SIG-M5 treated with dmso at 0.1 percent for 504 hours (cell line): ENCODE results near the gene MOSMO.
"Not testable (repeated sequence)": the region's sequence is repeated elsewhere in the genome, so short reads cannot be mapped to it uniquely, and the experiment has no call there.

Experiments
- DNase-seq: peaks from one replicate; lab custom pipeline; 2025; ENCODE audit not compliant: unreplicated experiment; lab: John Stamatoyannopoulos, UW

Gene MOSMO

DNA sequence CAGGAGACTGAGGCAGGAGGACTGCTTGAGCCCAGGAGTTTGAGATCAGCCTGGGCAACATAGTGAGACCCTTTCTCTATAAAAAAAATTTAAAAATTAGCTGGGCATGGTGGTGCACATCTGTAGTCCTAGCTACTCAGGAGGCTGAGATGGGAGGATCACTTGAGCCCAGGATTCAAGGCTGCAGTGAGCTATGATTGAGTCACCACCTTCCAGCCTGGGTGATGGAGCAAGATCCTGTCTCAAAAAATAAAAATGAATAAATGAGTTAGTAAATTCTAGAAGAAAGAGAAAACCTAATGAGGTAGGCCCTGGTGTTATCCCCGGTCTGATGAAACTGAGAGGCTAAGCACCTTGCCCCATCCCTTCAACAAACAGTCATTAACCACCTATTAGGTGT lies 5.9 kb upstream of the MOSMO start:
- not testable (repeated sequence) for DNase-seq

- DNase-seq, result no peak
These were observed 4.7 kb upstream of the MOSMO start for GRCh38 chr16:22003195-22003594.

GRCh38 chr16:22004341-22004740 lies 3.6 kb upstream of the MOSMO start:
- DNase-seq, result no peak

GRCh38 chr16:22005746-22006145 lies 2.2 kb upstream of the MOSMO start:
- DNase-seq, result no peak

GRCh38 chr16:22006636-22007035 lies 1.3 kb upstream of the MOSMO start:
- DNase-seq, result no peak

DNA sequence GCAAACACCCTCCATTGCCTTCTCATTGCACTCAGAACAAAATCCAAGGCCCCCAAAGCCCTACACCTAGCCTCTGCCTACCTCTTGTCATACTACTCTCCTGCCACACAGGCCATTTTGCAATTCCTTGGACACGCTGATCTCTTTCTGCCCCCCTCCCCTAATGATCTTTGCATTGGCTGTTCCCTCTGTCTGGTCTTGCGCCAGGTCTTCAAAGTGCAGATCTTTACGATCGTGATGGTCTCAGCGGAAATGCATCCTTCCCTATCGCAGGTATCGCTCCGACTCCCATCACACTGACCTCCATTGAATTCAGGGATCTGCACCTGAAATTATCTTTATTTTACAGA lies 777 bp upstream of the MOSMO start:
- no peak for DNase-seq

DNA sequence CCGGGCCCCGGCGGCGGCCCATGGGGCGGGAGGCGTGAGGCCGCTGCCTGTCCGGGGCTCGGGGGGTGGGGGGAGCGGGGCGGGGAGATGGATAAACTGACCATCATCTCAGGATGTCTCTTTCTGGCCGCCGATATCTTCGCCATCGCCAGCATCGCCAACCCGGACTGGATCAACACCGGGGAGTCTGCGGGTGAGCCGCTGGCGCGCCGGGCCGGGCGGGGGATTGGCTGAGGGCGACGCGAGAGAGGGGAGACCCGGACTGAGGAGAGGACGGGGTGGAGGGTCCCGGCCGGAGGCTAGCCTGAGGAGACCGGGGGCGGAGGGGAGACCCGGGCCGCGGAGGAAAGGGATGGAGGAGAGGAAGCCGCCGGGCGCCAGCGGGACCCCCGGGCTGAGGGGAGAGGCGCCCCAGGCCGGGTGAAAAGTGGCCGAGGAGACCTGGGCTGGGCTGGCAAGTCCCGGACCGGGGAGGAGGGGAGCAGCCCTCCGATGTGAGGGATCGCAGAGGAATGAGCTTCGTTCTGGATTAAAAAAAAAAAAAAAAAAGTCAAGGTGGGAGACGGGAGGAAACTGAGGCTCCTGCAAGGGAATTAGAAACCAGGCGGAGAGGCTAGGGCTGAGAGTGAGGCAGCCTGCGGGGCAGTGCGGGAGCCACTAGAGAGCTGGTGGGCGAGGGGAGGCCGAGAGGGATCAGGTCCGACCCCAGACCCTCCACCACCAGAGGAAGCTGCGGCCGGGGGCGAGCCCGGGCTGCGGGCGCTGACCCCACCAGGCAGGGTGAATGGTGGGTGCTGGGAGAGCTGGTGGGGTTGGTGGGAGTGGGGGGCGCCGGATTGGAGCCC lies 526 bp downstream of the MOSMO start:
- DNase-seq, result no peak

GRCh38 chr16:22010902-22011301 lies 3.0 kb downstream of the MOSMO start:
- DNase-seq, result no peak

GRCh38 chr16:22012241-22012640 lies 4.3 kb downstream of the MOSMO start:
- no peak for DNase-seq

- no peak for DNase-seq
These were observed 5.6 kb downstream of the MOSMO start for GRCh38 chr16:22013486-22013885.

DNA sequence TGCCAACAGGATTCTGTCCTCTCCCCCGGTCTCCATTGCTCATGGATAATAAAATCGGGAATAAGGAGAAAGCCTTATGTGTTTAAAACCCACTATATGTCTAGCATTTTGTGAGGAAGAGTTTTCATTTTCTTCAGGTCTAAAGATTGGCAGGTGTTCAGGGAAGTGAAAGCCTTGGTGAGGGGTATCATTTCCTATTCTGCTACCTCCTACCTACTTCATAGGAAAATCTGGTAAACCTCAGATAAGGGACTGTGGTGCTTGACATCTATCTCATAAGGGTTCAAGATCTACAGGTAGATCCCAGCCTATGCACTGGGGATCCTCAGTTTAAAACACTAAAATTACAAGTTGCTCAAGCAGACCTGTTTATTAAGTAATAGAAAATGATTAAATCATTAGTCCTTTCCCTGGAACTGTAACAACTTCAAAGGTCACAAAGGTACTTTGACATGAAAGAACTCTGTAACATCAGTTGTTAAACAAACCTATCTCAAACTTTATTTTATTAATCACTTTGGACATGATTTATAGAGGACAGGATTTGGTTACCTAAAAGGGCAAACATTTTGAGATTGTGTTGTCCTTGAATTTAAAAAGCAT lies 6.5 kb downstream of the MOSMO start:
- DNase-seq, result no peak

GRCh38 chr16:22016927-22017326 lies 9.0 kb downstream of the MOSMO start:
- DNase-seq, result no peak

- no peak for DNase-seq
These were observed 10.6 kb downstream of the MOSMO start for GRCh38 chr16:22018559-22018958.

DNA sequence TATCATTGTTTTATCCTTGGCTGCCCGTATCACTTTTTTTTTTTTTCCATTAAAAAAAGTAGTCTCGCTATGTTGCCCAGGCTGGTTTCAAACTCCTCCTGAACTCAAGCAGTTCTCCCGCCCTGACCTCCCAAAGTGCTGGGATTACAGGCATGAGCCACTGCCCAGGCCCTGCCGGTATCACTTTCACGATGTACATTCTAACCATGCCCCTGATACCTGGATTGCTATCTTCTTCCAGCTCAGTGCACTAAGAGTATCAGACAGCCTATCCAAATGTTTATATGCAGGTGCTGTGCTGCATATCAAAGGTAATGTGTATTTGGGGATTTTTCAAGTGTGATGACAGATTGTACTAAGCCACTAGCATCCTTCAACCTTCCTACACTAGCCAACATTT lies 14.2 kb downstream of the MOSMO start:
- no peak for DNase-seq

GRCh38 chr16:22023505-22023904 lies 15.6 kb downstream of the MOSMO start:
- DNase-seq, result no peak

DNA sequence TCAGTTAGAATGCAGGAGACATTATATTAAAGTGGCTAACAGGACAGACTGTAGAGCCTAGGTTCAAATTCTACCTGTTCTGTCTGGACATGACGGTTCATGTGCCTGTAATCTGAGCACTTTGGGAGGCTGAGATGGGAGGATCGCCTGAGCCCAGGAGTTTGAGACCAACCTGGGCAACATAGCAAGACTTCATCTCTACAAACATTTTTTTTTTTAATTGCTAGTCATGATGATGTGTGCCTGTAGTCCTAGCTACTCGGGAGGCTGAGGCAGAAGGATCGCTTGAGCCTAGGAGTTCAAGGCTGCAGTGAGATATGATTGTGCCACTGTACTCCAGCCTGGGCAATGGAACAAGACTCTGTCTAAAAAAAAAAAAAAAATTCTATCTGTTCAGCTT lies 16.9 kb downstream of the MOSMO start:
- DNase-seq, result not testable (repeated sequence)

DNA sequence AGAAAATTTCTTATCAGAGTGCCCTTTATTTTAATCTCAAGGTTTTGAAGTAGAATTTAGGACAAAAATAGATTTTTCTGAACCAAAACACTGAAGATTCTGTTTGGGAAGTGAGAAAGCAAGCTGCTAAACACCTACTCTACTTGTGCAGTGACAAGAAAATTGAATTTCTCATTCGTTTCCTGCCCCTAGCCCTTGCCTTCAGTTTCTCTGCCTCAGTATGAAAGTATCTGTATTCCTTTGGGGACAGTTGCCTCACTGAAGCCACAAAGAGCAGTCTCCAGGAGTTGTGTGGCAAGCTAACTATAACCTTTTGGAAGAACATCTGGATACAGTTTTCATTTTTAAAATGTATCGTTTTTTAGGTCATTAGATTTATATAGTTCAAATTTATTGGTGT lies 19.7 kb downstream of the MOSMO start:
- DNase-seq, result no peak

DNA sequence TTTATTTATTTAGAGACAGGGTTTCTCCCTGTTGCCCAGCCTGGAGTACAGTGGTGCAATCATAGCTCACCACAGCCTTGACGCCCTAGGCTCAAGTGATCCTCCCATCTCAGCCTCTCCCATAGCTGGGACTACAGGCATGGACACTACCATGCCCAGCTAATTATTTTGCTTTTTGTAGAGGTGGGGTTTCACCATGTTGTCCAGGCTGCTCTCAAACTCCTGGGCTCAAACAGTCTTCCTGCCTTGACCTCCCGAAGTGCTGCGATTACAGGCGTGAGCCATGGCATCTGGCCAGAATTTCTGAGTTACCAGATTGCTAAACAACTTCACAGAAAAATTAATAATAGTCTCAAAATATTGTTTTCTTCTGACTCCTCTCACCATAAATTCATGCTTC lies 21.7 kb downstream of the MOSMO start:
- no peak for DNase-seq

DNA sequence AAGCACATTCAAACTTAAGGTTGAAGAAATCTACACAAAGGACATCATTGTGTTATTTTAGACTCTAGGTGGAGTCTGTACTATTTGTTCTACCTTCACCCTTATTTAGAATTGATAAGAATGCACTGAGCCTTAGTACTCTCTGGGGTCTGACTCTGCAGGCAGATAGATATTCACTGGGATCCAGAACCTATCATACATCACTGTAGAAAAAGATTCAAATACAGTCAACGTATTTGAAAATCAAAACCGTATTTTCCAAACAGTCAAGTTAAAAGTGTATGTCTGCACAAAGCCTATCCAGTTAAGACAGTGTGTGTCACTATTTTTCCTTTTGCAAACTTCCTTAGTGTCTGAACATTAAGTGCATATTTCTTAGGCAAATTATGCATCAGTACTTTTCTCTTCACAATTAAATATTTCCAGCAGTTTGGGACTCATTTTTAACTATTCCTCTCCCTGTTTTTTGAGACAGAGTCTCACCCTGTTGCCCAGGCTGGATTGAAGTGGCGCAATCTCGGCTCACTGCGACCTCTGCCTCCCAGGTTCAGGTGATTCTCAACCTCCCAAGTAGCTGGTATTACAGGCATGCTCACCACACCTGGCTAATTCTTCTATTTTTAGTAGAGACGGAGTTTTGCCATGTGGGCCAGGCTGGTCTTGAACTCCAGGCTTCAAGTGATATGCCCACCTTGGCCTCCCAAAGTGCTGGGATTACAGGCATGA lies 22.3 kb downstream of the MOSMO start:
- DNase-seq, result no peak

DNA sequence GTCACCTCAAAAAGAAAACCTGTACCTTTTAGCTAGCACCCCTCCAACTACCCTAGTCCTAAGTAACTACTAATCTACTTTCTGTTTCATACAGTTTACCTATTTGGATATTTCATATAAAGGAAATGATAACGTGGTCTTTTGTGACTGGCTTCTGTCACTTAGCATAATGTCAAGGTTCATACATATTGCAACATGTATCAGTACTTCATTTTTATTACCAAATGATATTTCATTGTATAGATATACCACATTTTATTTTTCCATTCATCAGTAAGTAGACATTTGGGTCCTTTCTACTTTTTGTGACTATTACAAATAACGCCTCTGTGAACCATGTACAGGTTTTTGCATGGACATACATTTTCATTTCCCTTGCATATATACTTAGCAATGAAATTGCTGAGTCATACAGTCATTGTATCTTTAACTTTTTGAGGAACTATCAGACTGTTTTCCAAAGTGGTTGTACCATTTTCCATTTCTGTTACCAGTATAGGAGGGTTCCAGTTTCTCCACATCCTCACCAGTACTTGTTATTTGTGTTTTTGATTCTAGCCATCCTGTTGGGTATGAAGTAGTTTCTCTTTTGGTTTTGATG lies 23.7 kb downstream of the MOSMO start:
- DNase-seq, result peak; percentile 6

GRCh38 chr16:22034503-22034902 lies 26.6 kb downstream of the MOSMO start:
- DNase-seq, result no peak

DNA sequence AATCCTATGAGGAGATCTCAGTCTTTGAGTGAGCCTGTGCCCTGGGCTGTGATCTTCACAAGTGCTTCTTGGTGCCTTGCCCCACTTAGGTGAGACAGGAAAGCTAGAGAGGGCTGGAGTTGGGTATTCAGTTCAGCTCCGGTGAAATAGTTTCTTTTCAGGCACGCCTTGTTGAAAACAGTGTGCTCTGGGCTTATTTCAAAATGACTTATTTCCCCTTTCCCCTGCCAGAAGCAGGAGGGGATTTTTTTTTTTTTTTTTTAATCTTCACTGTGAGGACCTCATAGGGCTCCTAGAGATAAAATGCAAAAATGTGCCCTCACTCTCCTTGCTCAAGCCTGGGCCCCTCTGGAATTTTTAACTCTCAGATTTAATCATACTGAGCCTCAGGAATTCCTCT lies 27.2 kb downstream of the MOSMO start:
- DNase-seq, result peak; percentile 5
